Measurements from ENCODE around the gene HPN.
A peak's percentile ranks its signal among the peaks of the same experiment; 100 is the strongest.
"Not testable (repeated sequence)": the region's sequence is repeated elsewhere in the genome, so short reads cannot be mapped to it uniquely, and the experiment has no call there.

The HPN gene

DNA sequence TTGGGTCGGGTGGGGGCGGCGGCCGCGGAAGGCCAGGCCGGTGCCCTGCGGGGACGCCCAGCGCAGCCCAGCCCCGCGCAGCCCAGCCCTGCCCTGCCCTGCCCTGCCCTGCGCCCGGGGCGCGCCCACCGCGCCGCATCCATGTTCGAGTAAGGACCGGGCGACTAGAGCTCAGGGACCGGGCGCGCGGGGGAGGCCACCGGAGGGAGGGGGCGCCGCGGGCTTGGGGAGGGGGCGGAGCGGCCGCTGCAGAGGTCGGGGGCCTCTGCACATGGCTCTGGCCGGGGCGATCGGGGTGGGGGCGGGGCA lies 41.2 kb upstream of the HPN start:
- FAIRE-seq (no peak), DNase-seq (ENCODE audit: insufficient read length, low spot score) (no peak)
- TF ChIP-seq SPI1 (IDR thresholded peaks at IDR 0.05; ENCODE audit: low read depth, low read length) (no peak), POLR2AphosphoS5 (IDR thresholded peaks at IDR 0.05; ENCODE audit: low read depth, low read length) (peak; percentile 1; the same call in 1 of the 2 replicates)

DNA sequence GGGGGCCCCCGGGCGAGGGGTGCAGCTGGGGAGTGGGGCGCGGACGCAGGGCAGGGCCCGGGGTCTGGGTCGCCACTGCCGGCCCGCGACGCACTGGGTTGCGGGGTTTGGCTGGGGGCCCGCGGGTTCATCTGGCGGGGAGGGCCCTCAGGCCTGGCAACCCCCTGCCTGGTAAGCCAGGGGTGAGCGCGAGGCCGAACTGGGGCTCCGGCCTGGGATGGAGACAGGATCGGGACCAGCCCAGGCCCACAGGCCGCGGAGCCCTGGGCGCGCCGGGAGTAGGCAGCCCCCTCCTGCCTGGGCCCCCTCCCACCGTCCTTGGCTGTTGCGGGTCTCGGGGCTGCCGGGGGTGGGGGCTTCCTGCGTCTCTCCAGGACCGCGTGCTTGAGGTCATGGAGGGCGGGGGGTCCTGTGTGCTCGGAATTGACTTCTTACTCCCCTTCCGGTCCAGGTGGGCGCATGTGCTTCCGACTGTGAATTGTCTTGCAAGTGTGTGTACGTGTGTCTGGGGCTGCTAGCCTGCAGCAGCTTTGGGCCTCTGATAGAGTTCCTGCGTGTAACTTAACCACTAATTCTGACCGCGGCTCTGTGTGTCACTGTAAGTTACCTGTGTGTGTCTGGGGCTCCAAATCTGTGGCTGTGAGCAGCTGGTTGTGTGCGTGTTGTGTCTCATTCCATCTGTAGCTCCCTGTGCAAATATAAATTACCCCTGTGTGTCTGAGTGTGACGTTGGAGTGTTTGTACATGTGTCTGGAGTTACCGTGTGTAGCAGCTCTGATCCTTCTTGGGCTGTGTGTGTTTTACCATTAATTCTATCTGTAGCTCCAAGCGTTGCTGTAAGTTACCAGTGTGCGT lies 40.6 kb upstream of the HPN start:
- TF ChIP-seq TAF1 (IDR thresholded peaks at IDR 0.05; ENCODE audit: low read depth, low read length) (no peak), POLR2A (IDR thresholded peaks at IDR 0.05; ENCODE audit: low read depth, low read length) (0 out of 2 replicates have a peak, but pooled peaks have one; percentile 38), POLR2AphosphoS5 (IDR thresholded peaks at IDR 0.05; ENCODE audit: low read depth, low read length) (0 out of 2 replicates have a peak, but pooled peaks have one; percentile 32), SPI1 (IDR thresholded peaks at IDR 0.05; ENCODE audit: low read depth, low read length) (no peak), PAX5 (IDR thresholded peaks at IDR 0.05; ENCODE audit: insufficient read depth, low read length, severe bottlenecking) (no peak), POU2F2 (IDR thresholded peaks at IDR 0.05; ENCODE audit: low read depth, low read length) (no peak)
- DNase-seq (ENCODE audit: insufficient read length, low spot score) (no peak), FAIRE-seq (peak; percentile 87)

DNA sequence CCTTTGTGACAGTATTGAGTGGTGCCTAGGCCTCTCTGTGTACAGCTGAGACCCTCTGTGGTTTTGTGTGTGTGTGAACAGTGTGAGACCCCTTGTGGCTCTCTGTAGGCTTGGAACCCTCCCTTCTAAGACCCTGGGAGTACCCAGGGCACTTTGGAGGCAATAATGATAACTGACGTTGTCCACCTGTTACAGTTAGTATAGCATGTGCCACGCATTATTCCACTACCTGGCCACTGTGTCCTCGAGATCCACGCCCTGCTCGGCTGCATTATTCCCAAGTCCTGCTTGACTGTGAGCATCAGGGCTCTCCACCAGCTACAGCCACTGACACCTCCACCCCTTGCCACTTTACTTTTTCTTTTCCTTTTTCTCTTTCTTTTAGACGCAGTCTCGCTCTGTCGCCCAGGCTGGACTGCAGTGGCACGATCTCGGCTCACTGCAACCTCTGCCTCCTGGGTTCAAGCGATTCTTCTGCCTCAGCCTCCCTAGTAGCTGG lies 39.4 kb upstream of the HPN start:
- FAIRE-seq = no peak
- TF ChIP-seq TAF1 (IDR thresholded peaks at IDR 0.05; ENCODE audit: low read depth, low read length) = no peak
- TF ChIP-seq SPI1 (IDR thresholded peaks at IDR 0.05; ENCODE audit: low read depth, low read length) = no peak
- TF ChIP-seq POLR2A (IDR thresholded peaks at IDR 0.05; ENCODE audit: low read depth, low read length) = no peak
- no peak for TF ChIP-seq POLR2AphosphoS5 (IDR thresholded peaks at IDR 0.05; ENCODE audit: low read depth, low read length)
- TF ChIP-seq POU2F2 (IDR thresholded peaks at IDR 0.05; ENCODE audit: low read depth, low read length) = no peak
- no peak for DNase-seq (ENCODE audit: insufficient read length, low spot score)

DNA sequence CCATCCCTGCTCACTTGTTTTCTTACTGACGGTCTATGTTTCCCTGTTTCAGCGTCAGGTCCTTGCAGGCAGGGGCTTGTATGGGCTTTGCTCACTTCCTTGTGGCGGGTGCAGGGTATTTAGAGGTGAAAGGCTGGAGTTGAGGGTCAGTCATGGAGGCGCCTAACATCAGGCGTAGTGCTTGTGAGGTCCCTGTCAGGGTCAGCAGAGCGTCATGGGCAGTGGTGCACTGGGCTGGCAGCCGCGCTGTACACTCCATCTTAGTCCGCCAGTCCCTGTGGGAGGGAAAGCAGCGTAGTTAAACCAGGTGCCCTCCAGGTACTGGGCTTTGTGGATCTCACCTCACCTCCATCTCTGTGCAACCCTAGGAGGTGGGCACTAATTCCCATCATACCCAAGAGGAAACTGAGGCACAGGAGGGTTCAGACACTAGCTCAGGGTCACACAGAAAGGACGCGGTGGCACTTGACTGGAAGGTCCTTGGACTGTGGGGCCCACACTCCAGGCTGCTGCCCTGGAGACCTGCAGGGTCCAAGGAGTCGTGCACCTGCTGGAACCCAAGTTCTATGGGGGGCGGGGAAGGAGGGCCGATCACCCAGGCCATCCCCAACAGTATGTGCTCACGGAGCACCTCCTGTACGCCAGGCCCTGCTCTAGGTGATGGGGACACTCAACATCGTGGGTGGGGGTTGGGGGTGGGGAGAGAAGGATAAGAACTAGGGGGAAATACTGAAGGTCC lies 36.8 kb upstream of the HPN start:
- no peak for FAIRE-seq
- DNase-seq (ENCODE audit: insufficient read length, low spot score) = no peak
- TF ChIP-seq POU2F2 (IDR thresholded peaks at IDR 0.05; ENCODE audit: low read depth, low read length) (no peak), PAX5 (IDR thresholded peaks at IDR 0.05; ENCODE audit: insufficient read depth, low read length, severe bottlenecking) (no peak), TAF1 (IDR thresholded peaks at IDR 0.05; ENCODE audit: low read depth, low read length) (no peak), SPI1 (IDR thresholded peaks at IDR 0.05; ENCODE audit: low read depth, low read length) (no peak), POLR2A (IDR thresholded peaks at IDR 0.05; ENCODE audit: low read depth, low read length) (no peak), POLR2AphosphoS5 (IDR thresholded peaks at IDR 0.05; ENCODE audit: low read depth, low read length) (no peak)

DNA sequence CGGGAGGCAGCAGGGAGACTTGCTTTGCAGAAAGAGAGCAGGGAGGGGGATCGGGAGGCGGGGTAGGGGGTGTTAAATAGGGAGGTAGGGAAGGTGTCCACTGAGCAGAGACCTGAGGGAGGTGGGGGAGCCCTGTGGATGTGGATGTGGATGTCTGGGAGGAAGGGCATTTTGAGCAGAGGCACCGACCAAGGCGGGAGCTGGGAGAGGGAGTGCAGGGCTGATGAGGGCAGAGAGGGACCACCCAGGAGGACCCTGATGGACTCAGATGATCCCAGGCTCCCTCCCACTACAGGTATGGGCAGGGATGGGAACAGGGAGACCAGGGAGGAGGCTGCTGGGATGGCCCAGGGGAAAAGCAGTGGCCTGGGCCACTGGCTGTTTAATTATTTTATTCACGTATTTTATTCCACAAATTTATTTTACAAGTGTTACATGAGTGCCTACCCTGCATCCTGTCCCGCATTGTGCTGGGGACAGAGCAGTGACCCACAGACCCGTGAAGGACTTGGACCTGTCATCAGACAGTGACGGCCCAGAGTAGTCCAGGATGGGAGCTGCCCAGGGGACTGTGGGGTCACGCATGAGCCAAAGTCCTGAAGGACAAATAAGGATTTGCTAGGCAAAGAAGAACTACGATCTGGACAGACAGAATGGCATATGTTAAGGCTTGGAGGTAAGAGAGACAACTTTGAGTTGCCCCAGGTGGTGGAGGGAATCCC lies 36.1 kb upstream of the HPN start:
- DNase-seq (ENCODE audit: insufficient read length, low spot score) = no peak
- FAIRE-seq = no peak
- TF ChIP-seq PAX5 (IDR thresholded peaks at IDR 0.05; ENCODE audit: insufficient read depth, low read length, severe bottlenecking) = no peak
- TF ChIP-seq POU2F2 (IDR thresholded peaks at IDR 0.05; ENCODE audit: low read depth, low read length) = no peak
- TF ChIP-seq SPI1 (IDR thresholded peaks at IDR 0.05; ENCODE audit: low read depth, low read length) = no peak
- no peak for TF ChIP-seq POLR2AphosphoS5 (IDR thresholded peaks at IDR 0.05; ENCODE audit: low read depth, low read length)
- no peak for TF ChIP-seq TAF1 (IDR thresholded peaks at IDR 0.05; ENCODE audit: low read depth, low read length)
- TF ChIP-seq POLR2A (IDR thresholded peaks at IDR 0.05; ENCODE audit: low read depth, low read length) = no peak

DNA sequence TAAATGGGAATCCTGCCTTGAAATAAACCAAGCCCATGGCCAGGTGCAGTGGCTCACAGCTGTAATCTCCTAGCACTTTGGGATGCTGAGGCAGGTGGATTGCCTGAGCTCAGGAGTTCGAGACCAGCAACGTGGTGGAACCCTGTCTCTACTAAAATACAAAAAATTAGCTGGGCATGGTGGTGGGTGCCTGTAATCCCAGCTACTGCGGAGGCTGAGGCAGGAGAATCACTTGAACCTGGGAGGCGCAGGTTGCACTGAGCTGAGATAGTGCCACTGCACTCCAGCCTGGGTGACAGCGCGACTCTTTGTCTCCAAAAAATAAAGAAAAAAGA lies 35.5 kb upstream of the HPN start:
- FAIRE-seq; DNase-seq (ENCODE audit: insufficient read length, low spot score): not testable (repeated sequence)

DNA sequence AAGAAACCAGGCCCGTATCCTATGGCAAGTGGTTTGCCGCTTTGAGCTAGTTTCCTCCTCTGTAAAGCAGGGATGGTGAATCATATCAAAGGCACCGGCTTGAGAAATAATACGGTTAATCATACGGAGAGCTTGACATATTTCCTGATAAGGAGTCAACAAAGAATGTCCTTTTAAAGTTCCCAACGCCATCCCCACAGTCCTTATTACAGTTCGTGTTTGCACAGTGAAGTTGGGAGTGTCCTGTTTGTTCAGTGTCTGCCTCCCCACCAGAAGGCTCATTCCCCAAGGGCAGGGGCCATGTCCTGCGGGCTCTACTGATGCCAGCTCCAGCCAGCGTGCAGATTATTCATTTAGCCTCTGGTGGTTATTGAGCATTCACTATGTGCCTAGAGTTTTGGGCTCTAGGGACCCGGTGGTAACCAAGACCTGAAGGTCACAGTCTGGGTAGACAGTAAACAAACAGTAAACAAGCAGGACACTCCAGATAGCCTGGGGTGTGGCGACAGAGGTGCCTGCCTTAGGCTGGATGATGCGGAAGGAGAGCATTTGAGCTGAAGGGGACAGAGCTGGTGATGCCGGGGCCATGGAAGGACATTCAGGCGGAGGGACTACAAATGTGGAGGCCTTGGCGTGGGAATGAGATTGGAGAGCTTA lies 35.1 kb upstream of the HPN start:
- FAIRE-seq (no peak), DNase-seq (ENCODE audit: insufficient read length, low spot score) (no peak)
- TF ChIP-seq PAX5 (IDR thresholded peaks at IDR 0.05; ENCODE audit: insufficient read depth, low read length, severe bottlenecking) (no peak), POLR2AphosphoS5 (IDR thresholded peaks at IDR 0.05; ENCODE audit: low read depth, low read length) (no peak), POU2F2 (IDR thresholded peaks at IDR 0.05; ENCODE audit: low read depth, low read length) (no peak), POLR2A (IDR thresholded peaks at IDR 0.05; ENCODE audit: low read depth, low read length) (no peak), SPI1 (IDR thresholded peaks at IDR 0.05; ENCODE audit: low read depth, low read length) (no peak), TAF1 (IDR thresholded peaks at IDR 0.05; ENCODE audit: low read depth, low read length) (no peak)

DNA sequence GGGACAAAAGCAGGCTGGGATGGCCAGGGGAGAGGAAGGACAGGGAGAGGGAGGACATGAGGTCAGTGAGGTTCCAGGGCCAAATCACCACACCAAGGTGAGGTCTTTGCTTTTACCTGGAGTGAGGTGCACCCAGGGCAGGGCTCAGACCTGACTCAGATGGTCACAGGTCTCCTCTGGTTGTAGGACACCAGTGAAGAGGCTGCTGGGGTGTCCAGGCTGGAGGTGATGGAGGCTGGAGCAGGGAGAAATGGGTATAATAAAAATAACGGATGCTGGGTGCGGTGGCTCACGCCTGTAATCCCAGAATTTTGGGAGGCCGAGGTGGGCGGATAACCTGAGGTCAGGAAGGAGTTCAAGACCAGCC lies 34.5 kb upstream of the HPN start:
- TF ChIP-seq TAF1 (IDR thresholded peaks at IDR 0.05; ENCODE audit: low read depth, low read length) = no peak
- TF ChIP-seq POU2F2 (IDR thresholded peaks at IDR 0.05; ENCODE audit: low read depth, low read length) = no peak
- no peak for TF ChIP-seq SPI1 (IDR thresholded peaks at IDR 0.05; ENCODE audit: low read depth, low read length)
- FAIRE-seq (no peak), DNase-seq (ENCODE audit: insufficient read length, low spot score) (no peak)

DNA sequence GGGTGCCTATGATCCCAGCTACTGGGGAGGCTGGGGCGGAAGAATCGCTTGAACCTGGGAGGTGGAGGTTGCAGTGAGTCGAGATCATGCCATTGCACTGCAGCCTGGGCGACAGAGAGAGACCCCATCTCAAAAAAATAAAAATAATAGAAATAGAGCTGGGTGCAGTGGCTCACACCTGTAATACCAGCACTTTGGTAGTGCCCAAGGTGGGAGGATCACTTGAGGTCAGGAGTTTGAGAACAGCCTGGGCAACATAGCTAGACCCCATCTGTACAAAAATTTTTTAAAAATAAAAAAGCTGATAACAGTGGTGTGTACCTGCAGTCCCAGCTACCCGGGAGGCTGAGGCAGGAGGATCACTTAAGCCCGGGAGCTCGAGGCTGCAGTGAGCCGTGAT lies 34.1 kb upstream of the HPN start:
- not testable (repeated sequence) for DNase-seq (ENCODE audit: insufficient read length, low spot score); FAIRE-seq

DNA sequence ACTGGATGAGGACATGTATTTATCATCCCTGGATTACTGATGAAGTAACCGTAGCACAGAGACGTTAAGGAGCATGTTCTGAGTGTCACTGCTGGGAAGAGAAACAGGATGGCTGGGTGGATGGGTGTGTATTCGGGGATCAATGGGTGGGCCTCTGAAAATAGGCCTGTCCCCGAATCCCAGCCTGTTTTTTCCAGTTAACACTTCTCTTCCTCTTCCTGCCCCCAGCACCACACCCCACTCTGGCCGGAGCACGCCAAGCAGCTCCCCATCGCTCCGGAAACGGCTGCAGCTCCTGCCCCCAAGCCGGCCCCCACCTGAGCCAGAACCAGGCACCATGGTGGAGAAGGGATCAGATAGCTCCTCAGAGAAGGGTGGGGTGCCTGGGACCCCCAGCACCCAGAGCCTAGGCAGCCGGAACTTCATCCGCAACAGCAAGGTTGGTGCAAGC lies 32.6 kb upstream of the HPN start:
- no peak for FAIRE-seq

More for the DNA sequence above, 32.6 kb upstream of the HPN start:
- no peak for TF ChIP-seq POLR2AphosphoS5 (IDR thresholded peaks at IDR 0.05; ENCODE audit: low read depth, low read length)
- TF ChIP-seq SPI1 (IDR thresholded peaks at IDR 0.05; ENCODE audit: low read depth, low read length) = no peak
- TF ChIP-seq POU2F2 (IDR thresholded peaks at IDR 0.05; ENCODE audit: low read depth, low read length) = no peak
- TF ChIP-seq TAF1 (IDR thresholded peaks at IDR 0.05; ENCODE audit: low read depth, low read length) = no peak
- TF ChIP-seq PAX5 (IDR thresholded peaks at IDR 0.05; ENCODE audit: insufficient read depth, low read length, severe bottlenecking) = no peak
- TF ChIP-seq POLR2A (IDR thresholded peaks at IDR 0.05; ENCODE audit: low read depth, low read length) = no peak
- DNase-seq (ENCODE audit: insufficient read length, low spot score) = no peak

All from GM12891 (cell line).